ENCODE results near the gene CAMK4.

The CAMK4 gene

DNA sequence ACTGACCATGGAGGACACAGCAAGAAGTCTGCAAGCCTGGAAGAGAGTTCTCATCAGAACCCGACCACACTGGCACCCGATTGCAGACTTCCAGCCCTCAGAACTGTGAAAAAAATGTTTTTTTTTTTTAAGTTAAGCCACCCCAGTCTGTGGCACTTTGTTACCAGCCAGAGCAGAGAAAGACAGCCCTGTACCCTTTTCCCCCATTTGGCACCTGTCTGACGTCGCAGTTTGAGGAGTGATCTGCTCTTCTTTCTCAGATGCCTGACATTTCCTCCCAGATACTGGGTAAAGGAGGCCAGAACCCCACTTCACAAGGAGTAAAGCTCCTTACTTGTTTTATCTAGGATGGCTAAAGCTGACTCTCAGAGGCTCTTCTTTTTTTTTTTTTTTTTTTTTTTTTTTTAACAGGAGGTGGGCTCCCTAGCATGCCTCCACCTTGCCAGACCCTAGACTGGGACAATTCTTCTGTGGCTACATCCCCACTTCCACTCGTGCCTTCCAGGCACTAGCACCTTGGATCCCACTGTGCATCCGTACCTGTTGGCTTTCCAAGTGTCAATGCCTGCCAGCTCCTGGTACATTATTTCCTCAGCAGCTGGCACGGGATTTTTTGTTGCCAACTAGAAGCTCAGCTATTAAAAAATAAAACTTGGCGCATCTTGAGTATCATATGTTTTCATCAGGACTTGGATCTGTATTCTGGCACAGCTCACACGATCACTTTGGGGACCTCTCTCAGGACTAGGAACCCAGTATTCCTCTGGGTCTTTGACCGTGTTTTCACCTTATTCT lies 14.4 kb downstream of the CAMK4 start:
- no peak for DNase-seq (ENCODE audit: low spot score)
- POLR2A ChIA-PET (ENCODE audit: low non-redundant PET), result no interaction called here
- CTCF ChIA-PET, result interaction anchor here (0.6 kb wide), 1 partner anchor 12 kb away, joined by 3 read pairs; no protein-coding TSS in a partner anchor
- no peak overlapping the region for H3K27ac ChIP-seq
- TF ChIP-seq, protein P1, sequence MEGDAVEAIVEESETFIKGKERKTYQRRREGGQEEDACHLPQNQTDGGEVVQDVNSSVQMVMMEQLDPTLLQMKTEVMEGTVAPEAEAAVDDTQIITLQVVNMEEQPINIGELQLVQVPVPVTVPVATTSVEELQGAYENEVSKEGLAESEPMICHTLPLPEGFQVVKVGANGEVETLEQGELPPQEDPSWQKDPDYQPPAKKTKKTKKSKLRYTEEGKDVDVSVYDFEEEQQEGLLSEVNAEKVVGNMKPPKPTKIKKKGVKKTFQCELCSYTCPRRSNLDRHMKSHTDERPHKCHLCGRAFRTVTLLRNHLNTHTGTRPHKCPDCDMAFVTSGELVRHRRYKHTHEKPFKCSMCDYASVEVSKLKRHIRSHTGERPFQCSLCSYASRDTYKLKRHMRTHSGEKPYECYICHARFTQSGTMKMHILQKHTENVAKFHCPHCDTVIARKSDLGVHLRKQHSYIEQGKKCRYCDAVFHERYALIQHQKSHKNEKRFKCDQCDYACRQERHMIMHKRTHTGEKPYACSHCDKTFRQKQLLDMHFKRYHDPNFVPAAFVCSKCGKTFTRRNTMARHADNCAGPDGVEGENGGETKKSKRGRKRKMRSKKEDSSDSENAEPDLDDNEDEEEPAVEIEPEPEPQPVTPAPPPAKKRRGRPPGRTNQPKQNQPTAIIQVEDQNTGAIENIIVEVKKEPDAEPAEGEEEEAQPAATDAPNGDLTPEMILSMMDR (conservative IDR thresholded peaks at IDR 0.05; ENCODE audit: low read depth), result no peak

DNA sequence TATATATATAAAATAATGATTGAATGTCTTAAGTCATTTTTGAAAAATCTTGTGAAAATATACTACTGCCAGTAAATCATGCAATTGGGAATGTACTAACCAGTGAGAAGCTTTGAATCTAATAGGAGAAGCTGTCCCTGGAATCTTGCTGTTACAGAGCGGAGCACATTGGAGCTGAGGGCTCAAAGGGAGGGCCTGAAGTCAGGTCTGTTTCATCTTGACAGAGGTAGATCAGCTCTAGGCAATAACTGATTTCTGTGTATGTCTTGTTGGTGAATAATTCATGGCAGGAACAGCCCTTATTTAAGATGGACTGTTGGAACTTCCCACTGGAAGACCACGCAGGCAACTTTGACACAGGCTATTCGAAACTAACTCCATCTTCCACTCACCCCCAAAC lies 17.5 kb downstream of the CAMK4 start:
- TF ChIP-seq, protein P1 (conservative IDR thresholded peaks at IDR 0.05; ENCODE audit: low read depth), result no peak
- CTCF ChIA-PET, result no interaction called here
- H3K27ac ChIP-seq, result no peak overlapping the region
- POLR2A ChIA-PET (ENCODE audit: low non-redundant PET), result no interaction called here
- DNase-seq (ENCODE audit: low spot score), result no peak

DNA sequence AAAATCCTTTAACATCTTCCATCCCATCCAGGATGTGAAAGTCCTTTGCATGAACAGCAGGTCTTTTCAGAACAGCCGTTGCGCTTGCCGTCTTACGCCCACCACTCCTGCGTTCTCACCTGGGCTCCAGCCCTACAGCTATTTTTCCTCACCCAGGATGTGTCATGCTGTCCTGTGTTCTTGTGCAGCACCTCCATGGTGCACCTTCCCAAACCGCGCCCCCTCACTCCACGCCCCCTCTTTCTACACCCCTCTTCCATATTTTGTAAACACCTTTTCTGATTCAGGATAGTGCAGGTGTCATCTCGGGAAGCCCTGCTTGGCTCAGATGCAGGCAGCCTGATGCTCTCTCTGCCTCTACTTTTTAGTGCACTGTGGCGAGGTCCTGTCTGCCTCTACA lies 18.4 kb downstream of the CAMK4 start:
- H3K27ac ChIP-seq, result no peak overlapping the region
- TF ChIP-seq, protein P1 (conservative IDR thresholded peaks at IDR 0.05; ENCODE audit: low read depth), result no peak
- DNase-seq (ENCODE audit: low spot score), result no peak
- POLR2A ChIA-PET (ENCODE audit: low non-redundant PET), result no interaction called here
- CTCF ChIA-PET, result interaction anchor here (0.6 kb wide), 1 partner anchor 450 kb away, joined by 4 read pairs; no protein-coding TSS in a partner anchor

DNA sequence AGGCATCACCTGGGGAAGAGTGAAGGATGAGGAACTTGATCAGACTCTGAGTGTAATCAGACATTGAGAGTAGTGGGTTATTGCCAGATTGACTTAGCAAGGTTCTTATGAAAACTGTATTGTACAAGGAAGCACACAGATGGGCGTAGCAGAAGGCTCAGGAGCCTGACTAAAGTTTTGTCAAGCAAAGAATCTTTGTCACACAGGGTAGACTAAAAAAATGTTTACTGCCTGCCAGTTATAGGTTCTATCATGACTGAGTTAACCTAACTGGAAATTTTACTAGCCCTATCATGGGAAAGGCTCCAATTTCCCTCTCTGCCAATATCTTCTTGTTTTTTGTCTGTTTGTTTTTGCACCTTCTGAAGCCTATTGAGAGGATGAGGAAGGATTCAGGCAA lies 19.1 kb downstream of the CAMK4 start:
- TF ChIP-seq, protein P1 (conservative IDR thresholded peaks at IDR 0.05; ENCODE audit: low read depth), result no peak

GRCh38 chr5:111245654-111246053 lies 21.5 kb downstream of the CAMK4 start:
- ChIA-PET POLR2A (ENCODE audit: low non-redundant PET) (no interaction called here), CTCF (interaction anchor here (1.0 kb wide), 1 partner anchor 10 kb away, joined by 3 read pairs; no protein-coding TSS in a partner anchor)
- no peak overlapping the region for H3K27ac ChIP-seq
- no peak for DNase-seq (ENCODE audit: low spot score)
- TF ChIP-seq, protein P1 (conservative IDR thresholded peaks at IDR 0.05; ENCODE audit: low read depth), result no peak

More for the DNA sequence above, 19.1 kb downstream of the CAMK4 start:
- H3K27ac ChIP-seq, result no peak overlapping the region
- ChIA-PET CTCF (no interaction called here), POLR2A (ENCODE audit: low non-redundant PET) (no interaction called here)
- DNase-seq (ENCODE audit: low spot score), result no peak

- POLR2A ChIA-PET (ENCODE audit: low non-redundant PET), result no interaction called here
- no peak overlapping the region for H3K27ac ChIP-seq
- CTCF ChIA-PET, result interaction anchor here (0.5 to 1.0 kb wide), 4 partner anchors 9 to 55 kb away, joined by 3 to 4 read pairs (median 3); no protein-coding TSS in a partner anchor
- TF ChIP-seq, protein P1 (conservative IDR thresholded peaks at IDR 0.05; ENCODE audit: low read depth), result no peak
- no peak for DNase-seq (ENCODE audit: low spot score)
Observed at GRCh38 chr5:111246459-111246858, 22.3 kb downstream of the CAMK4 start.
